ENCODE results near the gene UBE2N.

The UBE2N gene

GRCh38 chr12:93441081-93441616 is 598 bp downstream of the UBE2N start:
- TF ChIP-seq REST (IDR thresholded peaks at IDR 0.05; ENCODE audit: insufficient read depth in 1 of 2, low read depth in 2 of 2, low read length in 2 of 2) (no peak), TAF1 (IDR thresholded peaks at IDR 0.05; ENCODE audit: borderline replicate concordance, insufficient read depth, low read length) (no peak), POLR2AphosphoS5 (IDR thresholded peaks at IDR 0.05; ENCODE audit: low read depth, low read length) (no peak), FOXP2 (optimal IDR thresholded peaks at IDR 0.05; ENCODE audit: borderline replicate concordance, extremely low read depth, extremely low read length, insufficient read depth) (peak; percentile 8)

- no peak for TF ChIP-seq POLR2AphosphoS5 (IDR thresholded peaks at IDR 0.05; ENCODE audit: low read depth, low read length)
- TF ChIP-seq SIN3A (IDR thresholded peaks at IDR 0.05; ENCODE audit: borderline replicate concordance, insufficient read depth, low read length): no peak
- TF ChIP-seq REST (IDR thresholded peaks at IDR 0.05; ENCODE audit: insufficient read depth in 1 of 2, low read depth in 2 of 2, low read length in 2 of 2): no peak
- no peak for TF ChIP-seq FOXP2 (optimal IDR thresholded peaks at IDR 0.05; ENCODE audit: borderline replicate concordance, extremely low read depth, extremely low read length, insufficient read depth)
- no peak for TF ChIP-seq TAF1 (IDR thresholded peaks at IDR 0.05; ENCODE audit: borderline replicate concordance, insufficient read depth, low read length)
Observed at GRCh38 chr12:93440043-93440835, 1.5 kb downstream of the UBE2N start.

GRCh38 chr12:93438266-93439050 is 3.3 kb downstream of the UBE2N start:
- TF ChIP-seq SIN3A (IDR thresholded peaks at IDR 0.05; ENCODE audit: borderline replicate concordance, insufficient read depth, low read length) (no peak), POLR2AphosphoS5 (IDR thresholded peaks at IDR 0.05; ENCODE audit: low read depth, low read length) (no peak)

- TF ChIP-seq FOXP2 (optimal IDR thresholded peaks at IDR 0.05; ENCODE audit: borderline replicate concordance, extremely low read depth, extremely low read length, insufficient read depth) (no peak), REST (IDR thresholded peaks at IDR 0.05; ENCODE audit: insufficient read depth in 1 of 2, low read depth in 2 of 2, low read length in 2 of 2) (no peak), POLR2AphosphoS5 (IDR thresholded peaks at IDR 0.05; ENCODE audit: low read depth, low read length) (no peak), TAF1 (IDR thresholded peaks at IDR 0.05; ENCODE audit: borderline replicate concordance, insufficient read depth, low read length) (no peak), SIN3A (IDR thresholded peaks at IDR 0.05; ENCODE audit: borderline replicate concordance, insufficient read depth, low read length) (no peak)
Observed at GRCh38 chr12:93434256-93434865, 7.4 kb downstream of the UBE2N start.

- TF ChIP-seq SIN3A (IDR thresholded peaks at IDR 0.05; ENCODE audit: borderline replicate concordance, insufficient read depth, low read length) (no peak), REST (IDR thresholded peaks at IDR 0.05; ENCODE audit: insufficient read depth in 1 of 2, low read depth in 2 of 2, low read length in 2 of 2) (no peak), TAF1 (IDR thresholded peaks at IDR 0.05; ENCODE audit: borderline replicate concordance, insufficient read depth, low read length) (no peak), FOXP2 (optimal IDR thresholded peaks at IDR 0.05; ENCODE audit: borderline replicate concordance, extremely low read depth, extremely low read length, insufficient read depth) (no peak), POLR2AphosphoS5 (IDR thresholded peaks at IDR 0.05; ENCODE audit: low read depth, low read length) (no peak)
Observed at GRCh38 chr12:93430280-93430679, 11.5 kb downstream of the UBE2N start.
